Mucosa of descending colon (tissue), 3 donors: ENCODE data around the gene PHF19. TPM values are rescaled to one million over a fixed set of nuclear protein-coding genes. Genes with fewer than 3 reads are reported as not detected.
A peak's percentile ranks its signal among the peaks of the same experiment; 100 is the strongest.

Experiments
- ATAC-seq: fragments of 200-7000 bp; cut with Tn5 transposase; one replicate; pipeline ENCODE4 v1.9.1; 2020; ENCODE audit warnings: mild to moderate bottlenecking, moderate library complexity
- DNase-seq, 3 donors: peaks; one replicate each; pipeline ENCODE4 v3.0.0-alpha.2; 2020
- H3K36me3 ChIP-seq: fragments of 200-600 bp; one replicate; pipeline ENCODE4 v1.8.0; 2021; ENCODE audit warnings: low read depth, mild to moderate bottlenecking
- H3K4me1 ChIP-seq: fragments of 200-600 bp; one replicate; pipeline ENCODE4 v1.8.0; 2021; ENCODE audit warnings: low read depth, mild to moderate bottlenecking
- H3K4me3 ChIP-seq: fragments of 200-600 bp; one replicate; pipeline ENCODE4 v1.8.0; 2021; ENCODE audit warnings: mild to moderate bottlenecking
- H3K9me3 ChIP-seq: fragments of 200-600 bp; one replicate; pipeline ENCODE4 v1.8.0; 2021; ENCODE audit warnings: mild to moderate bottlenecking
- intact Hi-C, 2 donors: fragments of 100-400 bp; cut with DNase I in 1 of 2; cut with micrococcal nuclease in 1 of 2; formaldehyde crosslinking; loops; one replicate each; pipeline versions ENCODE4 v1.11.0 to v1.11.1; 2022; cut with DNase I, micrococcal nuclease
- total RNA-seq, 3 donors: library from RNA; stranded (reverse); fragmentation: NEBNext Ultra II Directional in 2 of 3; extraction: Animal tissue kit (Norgen Biotek cat#: 25700) in 2 of 3; gene quantifications; one replicate each; pipeline versions ENCODE4 v1.2.1 to v1.2.4, GENCODE V29; 2021 to 2023
- TF ChIP-seq, protein P1 (sequence below): fragments of 200-600 bp; IDR thresholded peaks from one replicate; pipeline ENCODE4 v1.8.0; 2022; ENCODE audit warnings: antibody characterized with exemption, mild to moderate bottlenecking
- donor health status: DM: no; HTN: no; CAD: no; lungs with moderate emphysema.
- donor health status: DM: no; HTN: no; CAD: no.
- donor health status: DM: no; HTN: yes; CAD: no.

The PHF19 gene
- total RNA-seq, 3 donors from 2014 or later = 9.8 to 33.6 (median 26.6) TPM

- peak; percentile 35 for ATAC-seq
- H3K36me3 ChIP-seq = peaks cover 3% of the 10 kb centered on the region
- intact Hi-C loops = no loop called here
- H3K9me3 ChIP-seq = no peaks in the 10 kb centered on the region
- peaks cover 5% of the 10 kb centered on the region for H3K4me1 ChIP-seq
- TF ChIP-seq, protein P1, sequence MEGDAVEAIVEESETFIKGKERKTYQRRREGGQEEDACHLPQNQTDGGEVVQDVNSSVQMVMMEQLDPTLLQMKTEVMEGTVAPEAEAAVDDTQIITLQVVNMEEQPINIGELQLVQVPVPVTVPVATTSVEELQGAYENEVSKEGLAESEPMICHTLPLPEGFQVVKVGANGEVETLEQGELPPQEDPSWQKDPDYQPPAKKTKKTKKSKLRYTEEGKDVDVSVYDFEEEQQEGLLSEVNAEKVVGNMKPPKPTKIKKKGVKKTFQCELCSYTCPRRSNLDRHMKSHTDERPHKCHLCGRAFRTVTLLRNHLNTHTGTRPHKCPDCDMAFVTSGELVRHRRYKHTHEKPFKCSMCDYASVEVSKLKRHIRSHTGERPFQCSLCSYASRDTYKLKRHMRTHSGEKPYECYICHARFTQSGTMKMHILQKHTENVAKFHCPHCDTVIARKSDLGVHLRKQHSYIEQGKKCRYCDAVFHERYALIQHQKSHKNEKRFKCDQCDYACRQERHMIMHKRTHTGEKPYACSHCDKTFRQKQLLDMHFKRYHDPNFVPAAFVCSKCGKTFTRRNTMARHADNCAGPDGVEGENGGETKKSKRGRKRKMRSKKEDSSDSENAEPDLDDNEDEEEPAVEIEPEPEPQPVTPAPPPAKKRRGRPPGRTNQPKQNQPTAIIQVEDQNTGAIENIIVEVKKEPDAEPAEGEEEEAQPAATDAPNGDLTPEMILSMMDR = no peak
- peak overlapping the region; percentile 54 for H3K4me3 ChIP-seq
- DNase-seq = no peak
These were observed 34.9 kb downstream of the PHF19 start for GRCh38 chr9:120841930-120842684.

GRCh38 chr9:120839146-120839545 is 37.8 kb downstream of the PHF19 start:
- intact Hi-C loops = no loop called here
- H3K9me3 ChIP-seq = no peaks in the 10 kb centered on the region
- ATAC-seq = no peak
- H3K4me3 ChIP-seq = no peak overlapping the region
- no peak for DNase-seq
- H3K36me3 ChIP-seq = peaks cover 3% of the 10 kb centered on the region
- H3K4me1 ChIP-seq = peaks cover 5% of the 10 kb centered on the region
- TF ChIP-seq, protein P1 = no peak

GRCh38 chr9:120837921-120838320 is 39.1 kb downstream of the PHF19 start:
- intact Hi-C loops = no loop called here
- Histone ChIP-seq H3K9me3 (no peaks in the 10 kb centered on the region), H3K4me1 (no peaks in the 10 kb centered on the region), H3K36me3 (peaks cover 3% of the 10 kb centered on the region), H3K4me3 (no peak overlapping the region)
- TF ChIP-seq, protein P1 = no peak
- no peak for DNase-seq
- no peak for ATAC-seq

DNA sequence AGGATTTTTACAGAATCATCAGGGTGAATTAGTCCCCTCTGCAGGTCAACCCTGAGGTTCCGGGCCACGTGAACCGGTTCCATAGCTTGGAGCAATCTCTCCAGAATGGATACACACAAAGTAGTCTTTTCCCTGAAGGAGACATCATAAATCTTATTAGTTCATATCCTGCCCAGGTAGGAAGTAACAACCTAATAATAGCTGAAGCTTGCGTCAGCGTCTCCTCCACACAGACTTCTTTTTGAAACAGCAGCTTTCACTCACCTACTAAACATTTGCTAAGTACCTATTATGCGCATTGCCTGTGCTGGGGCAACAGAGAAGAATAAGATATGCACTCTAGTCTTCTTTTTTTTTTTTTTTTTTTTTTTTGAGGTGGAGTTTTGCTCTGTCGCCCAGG is 43.7 kb downstream of the PHF19 start:
- Histone ChIP-seq H3K9me3 (no peaks in the 10 kb centered on the region), H3K4me3 (no peak overlapping the region), H3K36me3 (peaks cover 6% of the 10 kb centered on the region), H3K4me1 (no peaks in the 10 kb centered on the region)
- no peak for ATAC-seq
- DNase-seq = no peak
- TF ChIP-seq, protein P1 = no peak
- intact Hi-C loops = no loop called here

- Histone ChIP-seq H3K4me3 (no peak overlapping the region), H3K36me3 (peaks cover 6% of the 10 kb centered on the region), H3K9me3 (no peaks in the 10 kb centered on the region), H3K4me1 (no peaks in the 10 kb centered on the region)
- TF ChIP-seq, protein P1 = no peak
- no peak for ATAC-seq
- intact Hi-C loops = no loop called here
- DNase-seq = no peak
These were observed 44.2 kb downstream of the PHF19 start for GRCh38 chr9:120832807-120833206.
